B cell (primary cell): ENCODE measurements around the gene EPHA5. TPM values are rescaled to one million over a fixed set of nuclear protein-coding genes. Genes with fewer than 3 reads are reported as not detected.

ENCODE experiments used
- ATAC-seq: fragments of 200-7000 bp; cut with Tn5 transposase; one replicate; pipeline ENCODE4 v1.10.0; 2021; ENCODE audit warnings: low read depth, mild to moderate bottlenecking, moderate number of reproducible peaks, moderate library complexity
- CTCF ChIA-PET: fragments of 350-600 bp; sonication (Branson Sonifier 250); formaldehyde crosslinking; loops from one replicate; lab custom pipeline; 2021; ENCODE audit warnings: antibody characterized with exemption, inconsistent platforms; lab: Charles Lee
- POLR2A ChIA-PET: fragments of 350-600 bp; sonication (Branson Sonifier 250); formaldehyde crosslinking; loops from one replicate; lab custom pipeline; 2021; ENCODE audit warnings: antibody characterized with exemption; lab: Charles Lee
- DNase-seq: peaks from one replicate; pipeline ENCODE4 v3.0.0; 2013
- H2AFZ ChIP-seq: 2 replicates; pipeline ENCODE4 v1.6.1; 2012; ENCODE audit warnings: mild to moderate bottlenecking, low read depth, low read length; ENCODE audit not compliant: insufficient read depth, poor library complexity, severe bottlenecking
- H3K27ac ChIP-seq, 2 donors: 1 replicate in 1 of 2; 2 replicates in 1 of 2; pipeline ENCODE4 v1.5.1; 2012 to 2013; ENCODE audit warnings: low read length in 2 of 2, mild to moderate bottlenecking in 2 of 2, moderate library complexity in 1 of 2
- H3K27me3 ChIP-seq, 4 experiments: fragments of 200-600 bp in 1 of 4; sonication (generic) in 1 of 4; replicated peaks in 1 of 4; 1 replicate in 2 of 4; 2 replicates in 2 of 4; pipeline versions ENCODE4 v1.6.1 to v1.7.0; 2013 to 2016; ENCODE audit warnings: low read length in 3 of 4, mild to moderate bottlenecking in 2 of 4, mixed read lengths in 1 of 4, moderate library complexity in 1 of 4; ENCODE audit not compliant: insufficient read depth in 4 of 4, control insufficient read depth in 3 of 4; ENCODE audit errors: control extremely low read depth in 1 of 4
- H3K36me3 ChIP-seq, 2 experiments: replicated peaks in 1 of 2; 1 replicate in 1 of 2; 2 replicates in 1 of 2; pipeline versions ENCODE4 v1.6.1 to v1.7.1; 2013; ENCODE audit warnings: low read length in 1 of 2; ENCODE audit not compliant: insufficient read depth in 2 of 2, control insufficient read depth in 1 of 2; ENCODE audit errors: control extremely low read depth in 1 of 2, extremely low read depth in 1 of 2
- H3K4me1 ChIP-seq, 2 donors: fragments of 200-600 bp in 1 of 2; sonication (generic) in 1 of 2; 1 replicate in 1 of 2; 2 replicates in 1 of 2; pipeline versions ENCODE4 v1.5.1 to v1.6.1; 2013 to 2017; ENCODE audit warnings: low read length in 2 of 2; ENCODE audit not compliant: control insufficient read depth in 2 of 2, insufficient read depth in 2 of 2
- H3K4me2 ChIP-seq: replicated peaks from 2 replicates; pipeline ENCODE3; 2012; ENCODE audit warnings: mild to moderate bottlenecking, low read depth, low read length; ENCODE audit not compliant: poor library complexity, severe bottlenecking
- H3K4me3 ChIP-seq, 5 experiments: fragments of 200-600 bp in 1 of 5; sonication (generic) in 1 of 5; 1 replicate in 3 of 5; 2 replicates in 2 of 5; pipeline versions ENCODE4 v1.5.1 to v1.7.0; 2011 to 2016; ENCODE audit warnings: low read length in 4 of 5, mild to moderate bottlenecking in 4 of 5, low read depth in 2 of 5, control low read depth in 1 of 5, moderate library complexity in 1 of 5; ENCODE audit not compliant: insufficient read depth in 1 of 5; ENCODE audit errors: control extremely low read depth in 1 of 5, extremely low read depth in 1 of 5
- H3K79me2 ChIP-seq: fragments of 200-600 bp; sonication (generic); one replicate; pipeline ENCODE4 v1.6.0; 2016; ENCODE audit warnings: low read length; ENCODE audit not compliant: control insufficient read depth, insufficient read depth
- H3K9ac ChIP-seq: fragments of 200-600 bp; sonication (generic); 2 replicates; pipeline ENCODE4 v1.6.1; 2017; ENCODE audit warnings: mild to moderate bottlenecking, low read length, moderate library complexity
- H3K9me3 ChIP-seq, 3 donors: one replicate each; pipeline versions ENCODE4 v1.6.1 to v1.7.1; 2013; ENCODE audit warnings: low read length in 2 of 3; ENCODE audit not compliant: control insufficient read depth in 2 of 3, insufficient read depth in 1 of 3; ENCODE audit errors: control extremely low read depth in 1 of 3
- H4K20me1 ChIP-seq: 2 replicates; pipeline ENCODE4 v1.6.0; 2012; ENCODE audit warnings: mild to moderate bottlenecking, low read length; ENCODE audit not compliant: insufficient read depth, control insufficient read depth, poor library complexity, severe bottlenecking
- H3K27ac Mint-ChIP-seq: one replicate; pipeline ENCODE4 v1.8.0; 2021; ENCODE audit warnings: mixed read lengths
- H3K27me3 Mint-ChIP-seq: one replicate; pipeline ENCODE4 v1.8.0; 2021; ENCODE audit warnings: mixed read lengths
- H3K4me1 Mint-ChIP-seq: one replicate; pipeline ENCODE4 v1.8.0; 2021; ENCODE audit warnings: mixed read lengths
- H3K4me3 Mint-ChIP-seq: one replicate; pipeline ENCODE4 v1.8.0; 2021; ENCODE audit warnings: mixed read lengths
- H3K9me3 Mint-ChIP-seq: one replicate; pipeline ENCODE4 v1.8.0; 2022; ENCODE audit warnings: mixed read lengths; ENCODE audit not compliant: insufficient read depth
- CTCF ChIP-seq: fragments of 200-600 bp; IDR thresholded peaks from one replicate; pipeline ENCODE4 v1.8.0; 2022; ENCODE audit warnings: antibody characterized with exemption, mild to moderate bottlenecking
- EZH2 ChIP-seq: IDR thresholded peaks from 2 replicates; pipeline ENCODE4 v1.6.1; 2012; ENCODE audit warnings: borderline replicate concordance, low read depth, mild to moderate bottlenecking, moderate library complexity, low read length; ENCODE audit not compliant: insufficient read depth, poor library complexity, severe bottlenecking
- WGBS: methylation state at CpG from one replicate; pipeline ENCODE4 v1.1.5; 2013; ENCODE audit warnings: missing lambda C conversion rate; ENCODE audit not compliant: insufficient coverage; 5-methylcytosine and 5-hydroxymethylcytosine counted together
- intact Hi-C: fragments of 100-400 bp; cut with micrococcal nuclease; formaldehyde crosslinking; loops from one replicate; pipeline ENCODE4 v1.10.0; 2022
- polyA plus RNA-seq: library from polyadenylated mRNA; depleted of rRNA; stranded (reverse); fragments of >200 nt; gene quantifications from 2 replicates; pipeline ENCODE4 v1.2.3, GENCODE V29; 2012
- total RNA-seq, 2 donors: library from RNA; stranded (reverse); fragments of 120-200 nt in 1 of 2; gene quantifications; 1 replicate in 1 of 2; 2 replicates in 1 of 2; pipeline versions ENCODE4 v1.2.3 to v1.2.4, GENCODE V29; 2013 to 2022

Gene EPHA5
- total and polyA plus RNA-seq, 2 donors (not counting 1 experiment from before 2014, with no cell fraction given), result not detected

DNA sequence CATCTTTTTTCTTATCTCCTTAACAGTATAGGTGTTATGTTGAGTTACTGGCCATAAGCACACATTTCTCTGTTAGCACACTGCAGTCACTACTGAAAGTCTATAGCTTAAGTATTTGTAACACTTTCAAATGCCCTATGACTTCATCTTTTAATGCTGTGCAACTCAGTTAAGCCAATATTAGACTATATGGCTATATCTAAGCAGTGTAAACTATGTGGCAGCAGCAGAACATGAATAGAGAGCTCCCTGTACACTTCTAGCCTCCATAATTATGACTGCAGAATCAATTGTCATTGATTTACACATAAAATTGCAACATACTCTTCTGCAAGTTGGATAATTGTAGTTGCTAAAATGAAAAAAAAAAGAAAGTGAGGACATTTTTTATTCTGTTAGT lies 250.3 kb downstream of the EPHA5 start:
- H3K27ac ChIP-seq, result no peak overlapping the region
- H3K27ac Mint-ChIP-seq, result no peak overlapping the region
- H3K36me3 ChIP-seq, result no peaks in the 10 kb centered on the region
- no peaks in the 10 kb centered on the region for H3K79me2 ChIP-seq
- H2AFZ ChIP-seq, result no peak overlapping the region
- H3K4me3 ChIP-seq, result no peak overlapping the region
- intact Hi-C loops, result no loop called here
- no peaks in the 10 kb centered on the region for H3K4me1 ChIP-seq
- no peaks in the 10 kb centered on the region for H3K27me3 Mint-ChIP-seq
- H3K4me2 ChIP-seq, result no peak overlapping the region
- no peak for ATAC-seq
- H3K4me3 Mint-ChIP-seq, result no peak overlapping the region
- no peak overlapping the region for H3K9ac ChIP-seq
- no peaks in the 10 kb centered on the region for H3K9me3 ChIP-seq
- no peaks in the 10 kb centered on the region for H3K9me3 Mint-ChIP-seq
- no peak for DNase-seq
- H3K27me3 ChIP-seq, result no peaks in the 10 kb centered on the region
- H3K4me1 Mint-ChIP-seq, result no peaks in the 10 kb centered on the region
- CTCF ChIA-PET, result no interaction called here
- POLR2A ChIA-PET, result no interaction called here
- H4K20me1 ChIP-seq, result no peaks in the 10 kb centered on the region
- TF ChIP-seq EZH2 (no peak), CTCF (no peak)

DNA sequence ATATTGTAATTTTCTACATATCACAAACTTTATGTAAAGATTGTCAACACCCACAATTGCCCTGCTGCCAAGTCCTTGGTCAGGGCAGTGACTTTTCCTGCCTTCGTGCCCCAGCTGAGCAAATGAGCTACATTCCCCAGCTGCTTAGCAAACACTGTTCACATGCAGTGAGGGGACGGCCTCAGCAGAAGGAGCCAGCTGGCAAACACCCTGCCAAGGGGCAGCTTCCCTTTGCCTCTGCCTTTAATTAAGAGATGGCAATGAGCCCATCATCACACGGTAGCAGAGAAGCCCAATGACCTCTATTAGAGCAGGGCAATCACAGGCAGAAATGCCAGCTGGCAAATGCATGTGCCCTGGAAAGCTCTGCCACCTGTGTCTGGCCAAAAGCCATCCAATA lies 253.4 kb downstream of the EPHA5 start:
- H3K4me3 ChIP-seq, result no peak overlapping the region
- ATAC-seq, result no peak
- no peaks in the 10 kb centered on the region for H3K27me3 Mint-ChIP-seq
- TF ChIP-seq CTCF, result no peak
- TF ChIP-seq EZH2, result no peak
- H3K9ac ChIP-seq, result no peak overlapping the region
- no peak for DNase-seq
- no peak overlapping the region for H2AFZ ChIP-seq
- H3K4me1 ChIP-seq, result no peaks in the 10 kb centered on the region
- H3K27ac ChIP-seq, result no peak overlapping the region
- no peaks in the 10 kb centered on the region for H3K27me3 ChIP-seq
- WGBS, result 69% methylated on average over 2 of the region's 3 CpGs
- ChIA-PET CTCF (no interaction called here), POLR2A (no interaction called here)
- no peaks in the 10 kb centered on the region for H4K20me1 ChIP-seq
- no peak overlapping the region for H3K4me3 Mint-ChIP-seq
- H3K9me3 Mint-ChIP-seq, result no peaks in the 10 kb centered on the region
- H3K27ac Mint-ChIP-seq, result no peak overlapping the region
- H3K9me3 ChIP-seq, result no peaks in the 10 kb centered on the region
- H3K4me2 ChIP-seq, result no peak overlapping the region
- intact Hi-C loops, result no loop called here
- no peaks in the 10 kb centered on the region for H3K4me1 Mint-ChIP-seq
- no peaks in the 10 kb centered on the region for H3K79me2 ChIP-seq
- no peaks in the 10 kb centered on the region for H3K36me3 ChIP-seq
